NCI-H2196 treated with DMSO at 0.1 percent for 48 hours (cell line): Measurements from ENCODE around the gene MESD.

ENCODE experiments used
- DNase-seq: peaks from one replicate; lab custom pipeline; 2025; ENCODE audit not compliant: unreplicated experiment; lab: John Stamatoyannopoulos, UW

The MESD gene

DNA sequence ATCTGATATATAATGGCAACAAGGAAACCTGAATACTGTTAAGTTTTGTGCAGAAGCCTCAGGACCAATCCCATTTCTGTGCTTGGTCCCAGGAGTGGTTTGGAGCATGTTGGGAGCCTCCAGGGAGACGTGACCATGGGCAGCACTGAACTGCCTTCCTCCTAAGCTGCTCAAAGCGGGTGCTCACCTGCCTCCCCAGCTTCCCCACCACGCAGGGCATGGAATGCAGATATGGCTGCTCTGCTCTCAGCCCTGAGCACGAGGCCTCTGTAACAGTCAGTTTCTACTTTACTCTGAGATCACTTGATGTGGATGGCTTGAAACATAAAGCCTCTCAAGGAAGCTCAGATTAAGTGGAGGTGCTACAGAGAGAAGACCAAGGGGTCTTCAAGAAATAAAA, 49.3 kb downstream of the MESD start:
- no peak for DNase-seq

- DNase-seq, result no peak
Measured at GRCh38 chr15:80939216-80939615, 50.4 kb downstream of the MESD start.

- DNase-seq, result no peak
Measured at GRCh38 chr15:80937718-80938117, 51.9 kb downstream of the MESD start.

DNA sequence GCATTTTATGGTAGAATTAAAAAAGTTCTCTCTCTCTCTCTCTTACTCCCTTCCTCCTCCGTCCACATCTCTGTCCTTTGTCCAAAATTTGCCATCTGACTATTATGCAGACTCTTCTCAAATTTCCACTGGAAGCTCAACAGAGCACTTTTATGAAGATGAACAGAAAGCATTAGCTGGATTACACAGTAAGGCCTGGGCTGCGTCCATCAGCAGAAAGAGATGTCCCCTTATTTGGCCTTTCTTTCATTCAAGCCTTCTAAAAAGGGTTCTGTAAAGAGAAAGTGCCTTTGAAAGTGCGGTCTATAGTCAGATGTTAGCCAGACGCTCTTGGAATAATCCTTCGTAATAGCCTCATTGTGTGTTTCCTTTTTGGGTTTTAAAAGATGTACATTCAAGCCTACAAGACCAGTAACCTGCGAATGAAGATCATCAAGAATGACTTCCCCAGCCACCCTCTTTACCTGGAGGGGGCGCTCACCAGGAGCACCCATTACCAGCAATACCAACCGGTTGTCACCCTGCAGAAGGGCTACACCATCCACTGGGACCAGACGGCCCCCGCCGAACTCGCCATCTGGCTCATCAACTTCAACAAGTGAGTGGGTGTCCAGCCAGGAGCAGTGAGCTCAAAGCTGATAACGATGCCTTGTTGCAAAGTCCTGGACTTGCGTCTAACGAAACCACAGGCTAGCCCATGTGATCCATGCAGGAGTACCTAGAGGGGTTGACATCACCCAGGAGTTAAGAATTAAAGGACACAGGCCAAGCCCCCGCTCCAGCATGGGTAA, 53.1 kb downstream of the MESD start:
- DNase-seq, result no peak

GRCh38 chr15:80934761-80935221, 54.8 kb downstream of the MESD start:
- DNase-seq, result no peak

GRCh38 chr15:80932989-80933388, 56.6 kb downstream of the MESD start:
- no peak for DNase-seq

GRCh38 chr15:80932513-80932815, 57.2 kb downstream of the MESD start:
- DNase-seq, result no peak

DNA sequence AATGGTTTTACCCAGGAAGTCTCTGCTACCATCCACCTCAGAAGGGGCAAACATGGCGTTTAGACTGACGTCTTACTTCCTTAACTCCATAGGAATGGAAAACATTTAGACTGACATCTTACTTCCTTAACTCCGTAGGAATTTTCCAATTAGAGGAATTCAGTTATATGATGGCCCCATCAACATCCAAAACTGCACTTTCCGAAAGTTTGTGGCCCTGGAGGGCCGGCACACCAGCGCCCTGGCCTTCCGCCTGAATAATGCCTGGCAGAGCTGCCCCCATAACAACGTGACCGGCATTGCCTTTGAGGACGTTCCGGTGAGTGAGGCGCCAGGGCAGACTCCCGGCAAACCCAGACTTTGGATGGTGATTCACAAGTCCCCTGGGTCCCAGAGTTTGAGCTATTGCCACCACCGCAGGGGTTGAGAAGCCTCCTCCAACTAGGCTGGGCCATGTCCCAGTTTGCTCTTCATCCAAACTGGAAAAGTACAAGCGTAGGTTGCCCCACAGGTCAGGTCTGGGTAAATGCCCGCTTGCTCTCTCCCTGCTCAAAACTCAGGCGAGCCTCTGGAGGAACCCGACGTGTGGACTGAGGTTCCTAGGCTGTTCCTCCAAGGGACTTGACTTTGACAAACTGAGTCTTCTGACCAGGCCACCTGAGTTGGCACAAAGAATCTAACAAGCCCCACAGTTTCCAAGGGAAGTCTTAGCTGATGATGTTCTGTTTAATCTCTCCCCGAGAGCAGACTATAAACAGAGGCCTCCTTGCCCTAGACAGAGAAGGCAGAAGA, 57.7 kb downstream of the MESD start:
- DNase-seq, result no peak

GRCh38 chr15:80931191-80931590, 58.4 kb downstream of the MESD start:
- DNase-seq, result no peak

DNA sequence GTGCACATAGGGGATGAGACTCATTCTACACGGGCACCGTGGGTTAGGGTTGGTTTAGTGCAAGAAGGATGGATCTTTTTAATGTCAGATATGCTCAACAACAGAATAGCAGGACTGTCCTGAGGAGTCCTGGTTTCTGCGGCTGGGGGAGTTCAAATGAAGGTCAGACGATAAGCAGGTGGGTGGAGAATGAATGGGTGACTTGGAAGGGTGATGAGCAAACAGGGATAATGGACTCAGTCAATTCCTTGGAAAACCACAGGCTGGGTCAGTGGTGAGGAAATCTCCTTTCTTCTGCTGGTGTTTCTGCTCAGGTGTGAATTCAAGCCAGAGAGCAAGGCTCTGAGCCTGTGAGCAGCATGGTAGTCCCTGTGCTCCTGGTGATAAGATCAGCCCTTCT, 59.9 kb downstream of the MESD start:
- no peak for DNase-seq

- no peak for DNase-seq
Measured at GRCh38 chr15:80929225-80929624, 60.4 kb downstream of the MESD start.

DNA sequence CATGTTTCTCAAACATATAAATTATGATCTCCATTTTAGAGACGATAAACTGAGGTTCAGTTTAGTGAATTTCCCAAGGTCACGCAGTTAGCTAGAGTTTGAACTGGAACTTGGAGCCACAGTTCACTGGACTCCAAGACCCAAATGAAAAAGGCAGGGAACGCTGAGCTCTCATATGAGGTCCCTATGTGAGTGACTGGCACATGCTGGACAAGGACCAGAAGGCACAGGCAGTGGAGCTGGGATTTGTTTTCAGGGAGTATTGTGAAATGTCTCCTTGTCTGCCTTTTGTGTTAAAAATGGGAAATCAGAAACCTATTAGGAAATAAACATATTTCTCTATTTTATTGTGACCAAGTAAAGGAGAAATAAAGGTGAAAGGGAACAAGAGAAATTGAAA, 63.5 kb downstream of the MESD start:
- DNase-seq, result no peak

GRCh38 chr15:80925597-80926059, 64.0 kb downstream of the MESD start:
- no peak for DNase-seq

GRCh38 chr15:80924278-80924677, 65.3 kb downstream of the MESD start:
- DNase-seq, result no peak

DNA sequence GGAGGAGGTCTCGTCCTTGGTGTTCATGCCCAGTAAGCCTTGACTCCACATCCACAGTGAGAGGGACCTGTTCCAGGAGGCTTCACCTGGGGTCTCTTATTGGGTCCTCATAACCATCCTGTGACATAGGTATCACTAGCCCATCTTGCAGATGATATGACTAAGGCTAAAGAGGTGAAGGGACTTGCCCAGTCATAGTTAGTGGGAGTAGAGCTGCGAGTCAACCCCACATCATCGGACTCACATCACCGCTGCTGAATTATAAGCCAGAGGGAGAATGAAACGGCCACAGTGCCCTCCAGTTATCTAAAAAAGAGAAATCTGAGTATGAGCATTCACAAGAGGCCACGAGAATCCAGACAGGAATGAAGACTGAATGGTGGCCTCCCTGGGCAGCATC, 66.0 kb downstream of the MESD start:
- DNase-seq, result no peak

DNA sequence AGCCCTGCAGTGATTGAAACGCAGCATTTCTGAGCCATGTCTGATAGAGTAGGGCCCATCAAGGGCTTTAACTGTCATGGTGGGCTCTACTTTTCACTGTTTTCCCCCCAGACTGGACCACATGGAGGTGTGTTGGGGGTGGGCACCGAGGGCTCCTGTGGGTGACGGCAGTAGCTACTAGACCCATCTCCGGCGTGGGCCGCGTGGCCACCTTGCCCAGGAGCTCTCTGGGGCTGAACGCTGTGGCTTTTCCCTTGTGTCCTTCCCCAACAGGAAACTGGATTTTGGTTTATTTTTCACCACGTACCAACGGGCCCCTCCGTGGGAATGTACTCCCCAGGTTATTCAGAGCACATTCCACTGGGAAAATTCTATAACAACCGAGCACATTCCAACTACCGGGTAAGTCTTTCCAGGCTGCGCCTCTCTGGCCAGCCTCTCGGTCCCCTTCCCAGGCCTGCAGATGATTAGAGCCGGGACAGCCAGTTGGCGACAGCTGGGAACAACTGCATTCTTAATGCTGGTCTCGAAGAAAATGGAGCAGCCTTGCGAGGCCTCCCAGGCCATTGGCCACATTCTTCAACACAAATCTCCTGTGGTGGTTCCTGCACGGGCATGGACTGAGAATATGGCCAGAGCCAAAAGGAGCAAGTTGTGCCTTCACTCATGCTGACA, 67.7 kb downstream of the MESD start:
- no peak for DNase-seq

DNA sequence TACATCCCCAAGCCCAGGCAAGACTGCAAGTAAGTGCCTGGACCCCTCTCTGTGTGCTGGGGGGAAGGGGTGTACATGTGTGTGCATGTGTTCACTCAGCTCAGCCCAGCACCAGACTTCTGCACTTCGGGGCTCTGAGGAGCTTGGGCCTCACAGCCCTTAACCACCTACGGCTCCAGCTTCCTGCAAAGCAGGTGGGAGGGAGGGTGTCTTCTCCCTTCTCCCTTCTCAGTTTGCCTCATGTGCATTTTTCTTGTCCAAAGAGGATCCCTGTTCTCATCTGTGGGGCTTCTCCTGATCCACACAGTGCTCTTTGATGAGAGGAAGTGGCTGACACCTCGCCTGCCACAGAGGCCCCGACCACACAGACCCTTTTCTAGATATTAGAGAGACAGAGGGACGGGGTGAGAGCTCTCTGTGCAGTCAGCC, 69.3 kb downstream of the MESD start:
- no peak for DNase-seq

DNA sequence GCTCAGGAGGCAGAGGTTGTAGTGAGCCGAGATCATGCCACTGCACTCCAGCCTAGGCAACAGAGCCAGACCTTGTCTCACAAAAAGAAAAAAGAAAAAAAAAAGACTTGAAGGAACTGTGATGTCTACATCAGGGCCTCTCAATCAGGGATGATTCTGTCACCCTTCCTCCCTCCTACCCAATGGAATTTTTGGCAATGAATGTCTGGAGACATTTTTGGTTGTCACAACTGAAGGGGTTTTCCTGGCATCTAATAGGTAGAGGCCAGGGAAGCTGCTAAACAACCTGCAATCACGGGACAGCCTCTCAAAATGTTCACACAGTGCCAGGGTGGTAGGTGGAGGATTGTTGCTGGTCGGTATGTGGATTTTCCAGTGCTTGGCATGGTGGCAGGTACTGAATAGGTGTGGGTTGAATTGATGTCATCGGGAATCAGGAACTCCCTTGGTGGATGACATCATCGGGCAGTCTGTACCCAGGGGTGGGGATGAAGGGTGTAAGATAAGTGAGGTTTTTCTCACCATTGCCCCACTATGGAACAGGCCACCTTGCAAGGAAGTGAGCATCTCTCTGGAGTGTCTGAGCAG, 71.3 kb downstream of the MESD start:
- DNase-seq, result no peak

DNA sequence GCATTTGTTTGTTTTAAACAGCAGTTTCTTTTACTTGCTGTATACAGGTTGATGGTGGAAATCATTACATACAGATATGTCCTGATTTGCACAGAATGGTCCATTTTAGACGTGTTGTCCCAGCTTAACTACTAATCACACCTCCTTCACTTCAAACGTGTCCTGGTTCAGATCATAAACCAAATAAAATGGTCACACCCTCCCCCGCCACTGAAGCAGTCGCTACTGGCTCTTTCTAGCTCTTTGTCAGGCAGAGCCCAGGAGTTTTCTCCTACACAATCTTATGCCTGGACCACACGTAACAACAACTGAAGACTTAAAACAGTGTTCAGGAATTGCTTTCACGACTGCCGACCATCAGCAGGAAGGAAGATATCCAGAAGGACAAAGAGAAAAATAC, 73.6 kb downstream of the MESD start:
- DNase-seq, result no peak

DNA sequence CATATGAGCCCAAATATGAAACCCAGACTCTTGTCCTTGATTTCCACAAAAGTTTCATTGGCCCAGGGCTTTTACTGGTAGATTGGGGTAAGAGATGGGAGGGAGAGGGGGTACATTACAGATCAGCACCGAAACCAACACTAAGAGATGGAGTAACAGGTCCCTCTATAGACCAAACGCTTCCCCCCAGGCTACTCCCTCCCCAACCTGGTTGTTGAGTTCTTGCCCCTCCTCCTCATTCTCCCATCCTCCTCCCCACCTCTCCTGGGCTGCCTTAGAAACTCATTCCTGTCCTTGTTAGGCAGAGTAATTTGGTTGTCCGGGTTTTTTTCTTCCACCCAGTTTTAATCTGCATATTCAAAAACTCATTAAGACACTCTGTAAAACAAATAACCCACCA, 74.1 kb downstream of the MESD start:
- no peak for DNase-seq

- DNase-seq, result no peak
Measured at GRCh38 chr15:80913541-80913940, 76.1 kb downstream of the MESD start.
